ENCODE measurements around the gene SHISA9. TPM values are rescaled to one million over a fixed set of nuclear protein-coding genes. Genes with fewer than 3 reads are reported as not detected.

Gene SHISA9
- total RNA-seq, 4 donors from 2014 or later = not detected

DNA sequence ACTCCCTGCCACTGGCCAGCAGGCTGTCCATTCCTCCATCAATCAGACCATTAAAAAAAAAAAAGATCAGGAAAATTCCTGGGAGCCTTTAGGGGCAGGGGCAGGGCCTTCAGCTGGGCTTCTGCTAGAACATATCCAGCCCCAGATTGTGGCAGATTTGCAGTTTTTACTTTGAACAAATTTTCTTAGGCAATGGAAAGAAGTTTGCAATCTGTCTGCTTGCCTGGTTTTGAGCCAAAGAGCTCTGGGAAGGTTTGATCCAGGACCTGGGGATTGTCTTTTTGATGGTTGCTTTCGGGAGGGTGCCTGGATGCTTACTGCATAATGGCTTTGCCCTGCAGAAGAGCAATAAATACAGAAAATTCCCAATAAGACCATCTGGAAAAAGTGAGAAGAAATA, 145.9 kb downstream of the SHISA9 start:
- H3K4me3 ChIP-seq = no peak overlapping the region
- H3K27ac ChIP-seq = no peak overlapping the region
- H3K27me3 ChIP-seq = no peaks in the 10 kb centered on the region
- in situ Hi-C loops (cut with MboI; ENCODE audit: low sequenced_read_pairs in 4 of 4) (loop anchor here in 1 of 4 donors (25.0 kb wide), 2 partner anchors 90 to 110 kb away; no protein-coding TSS in a partner anchor), intact Hi-C loops (cut with DNase I; ENCODE audit: low total_unique reads) (no loop called here)
- H3K9me3 ChIP-seq = no peaks in the 10 kb centered on the region
- no peaks in the 10 kb centered on the region for H3K4me1 ChIP-seq
- TF ChIP-seq, protein P1, sequence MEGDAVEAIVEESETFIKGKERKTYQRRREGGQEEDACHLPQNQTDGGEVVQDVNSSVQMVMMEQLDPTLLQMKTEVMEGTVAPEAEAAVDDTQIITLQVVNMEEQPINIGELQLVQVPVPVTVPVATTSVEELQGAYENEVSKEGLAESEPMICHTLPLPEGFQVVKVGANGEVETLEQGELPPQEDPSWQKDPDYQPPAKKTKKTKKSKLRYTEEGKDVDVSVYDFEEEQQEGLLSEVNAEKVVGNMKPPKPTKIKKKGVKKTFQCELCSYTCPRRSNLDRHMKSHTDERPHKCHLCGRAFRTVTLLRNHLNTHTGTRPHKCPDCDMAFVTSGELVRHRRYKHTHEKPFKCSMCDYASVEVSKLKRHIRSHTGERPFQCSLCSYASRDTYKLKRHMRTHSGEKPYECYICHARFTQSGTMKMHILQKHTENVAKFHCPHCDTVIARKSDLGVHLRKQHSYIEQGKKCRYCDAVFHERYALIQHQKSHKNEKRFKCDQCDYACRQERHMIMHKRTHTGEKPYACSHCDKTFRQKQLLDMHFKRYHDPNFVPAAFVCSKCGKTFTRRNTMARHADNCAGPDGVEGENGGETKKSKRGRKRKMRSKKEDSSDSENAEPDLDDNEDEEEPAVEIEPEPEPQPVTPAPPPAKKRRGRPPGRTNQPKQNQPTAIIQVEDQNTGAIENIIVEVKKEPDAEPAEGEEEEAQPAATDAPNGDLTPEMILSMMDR (IDR thresholded peaks at IDR 0.05 in 4 of 5, conservative IDR thresholded peaks at IDR 0.05 in 1 of 5) = no peak
- TF ChIP-seq POLR2A (IDR thresholded peaks at IDR 0.05) = no peak
- no peak for ATAC-seq
- no peaks in the 10 kb centered on the region for H3K36me3 ChIP-seq
- no peak for DNase-seq

DNA sequence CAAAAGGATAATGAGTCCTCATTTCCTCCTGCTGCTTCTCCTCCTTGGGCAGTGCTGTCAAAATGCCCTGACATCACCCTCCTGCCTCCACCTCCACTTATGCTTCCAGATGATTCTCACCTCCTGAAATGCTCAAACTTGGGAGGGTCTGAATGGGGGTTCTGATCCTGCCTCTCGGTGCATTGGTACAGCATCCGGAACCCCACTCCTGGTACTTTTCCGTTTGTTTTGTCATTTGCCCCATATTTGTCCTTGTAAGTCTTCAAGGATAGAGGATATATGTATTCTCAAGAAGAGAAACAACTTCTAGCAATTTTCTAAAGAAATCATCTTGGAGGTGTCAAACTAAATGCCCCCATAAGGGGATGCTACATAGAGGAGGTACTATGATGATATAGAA, 148.3 kb downstream of the SHISA9 start:
- ATAC-seq (no peak), DNase-seq (no peak)
- no peaks in the 10 kb centered on the region for H3K27me3 ChIP-seq
- no peak for TF ChIP-seq POLR2A (IDR thresholded peaks at IDR 0.05)
- TF ChIP-seq, protein P1 (IDR thresholded peaks at IDR 0.05 in 4 of 5, conservative IDR thresholded peaks at IDR 0.05 in 1 of 5) = no peak
- no peaks in the 10 kb centered on the region for H3K9me3 ChIP-seq
- H3K27ac ChIP-seq = no peak overlapping the region
- no peaks in the 10 kb centered on the region for H3K36me3 ChIP-seq
- in situ Hi-C loops (cut with MboI; ENCODE audit: low sequenced_read_pairs in 4 of 4) (loop anchor here in 1 of 4 donors (25.0 kb wide), 2 partner anchors 88 to 112 kb away; no protein-coding TSS in a partner anchor), intact Hi-C loops (cut with DNase I; ENCODE audit: low total_unique reads) (no loop called here)
- no peak overlapping the region for H3K4me3 ChIP-seq
- H3K4me1 ChIP-seq = no peaks in the 10 kb centered on the region

DNA sequence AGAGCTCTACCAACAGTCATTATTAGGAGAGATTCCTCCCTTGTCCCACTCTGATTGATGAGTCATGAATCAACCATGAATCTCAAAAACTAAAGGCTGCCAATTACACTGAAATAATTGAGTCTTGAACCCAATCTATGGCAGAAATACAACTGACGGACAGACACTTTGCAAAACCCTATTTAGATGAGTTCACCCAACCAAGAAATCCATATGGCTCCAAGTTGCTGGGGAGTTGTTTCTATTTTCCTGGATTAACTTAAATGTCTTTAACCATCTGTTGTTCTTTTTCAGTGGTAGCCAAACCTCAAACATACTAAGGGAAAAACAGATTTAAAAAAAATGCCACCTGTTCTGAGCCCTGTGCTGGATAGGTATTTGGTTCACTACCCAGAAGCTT, 151.0 kb downstream of the SHISA9 start:
- H3K27me3 ChIP-seq = no peaks in the 10 kb centered on the region
- no peak for ATAC-seq
- no peaks in the 10 kb centered on the region for H3K9me3 ChIP-seq
- in situ Hi-C loops (cut with MboI; ENCODE audit: low sequenced_read_pairs in 4 of 4) (no loop called here), intact Hi-C loops (cut with DNase I; ENCODE audit: low total_unique reads) (no loop called here)
- H3K4me1 ChIP-seq = no peaks in the 10 kb centered on the region
- no peak overlapping the region for H3K4me3 ChIP-seq
- DNase-seq = no peak
- H3K27ac ChIP-seq = no peak overlapping the region
- H3K36me3 ChIP-seq = no peaks in the 10 kb centered on the region
- TF ChIP-seq, protein P1 (IDR thresholded peaks at IDR 0.05 in 4 of 5, conservative IDR thresholded peaks at IDR 0.05 in 1 of 5) = no peak
- TF ChIP-seq POLR2A (IDR thresholded peaks at IDR 0.05) = no peak

DNA sequence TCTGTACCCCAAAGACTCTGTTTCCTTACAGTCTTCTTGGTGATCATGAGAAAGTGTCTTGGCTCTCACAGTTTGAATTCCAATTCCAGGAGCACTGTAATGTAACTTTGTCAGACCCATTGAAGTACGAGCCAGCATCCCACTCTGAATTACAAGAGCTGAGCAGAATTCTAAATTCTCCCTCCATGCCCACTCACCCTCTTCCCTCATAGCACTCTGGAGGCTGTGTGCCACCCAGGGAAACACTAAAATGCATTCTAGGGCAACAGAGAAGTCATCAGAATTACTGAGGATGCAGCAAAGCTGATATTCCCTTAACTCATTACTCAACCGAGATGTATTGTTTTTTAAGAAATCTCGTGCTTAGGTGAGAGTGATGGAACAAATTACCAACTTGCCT, 154.1 kb downstream of the SHISA9 start:
- no peak for ATAC-seq
- no peaks in the 10 kb centered on the region for H3K27me3 ChIP-seq
- H3K36me3 ChIP-seq = no peaks in the 10 kb centered on the region
- H3K4me3 ChIP-seq = no peak overlapping the region
- DNase-seq = no peak
- TF ChIP-seq, protein P1 (IDR thresholded peaks at IDR 0.05 in 4 of 5, conservative IDR thresholded peaks at IDR 0.05 in 1 of 5) = no peak
- TF ChIP-seq POLR2A (IDR thresholded peaks at IDR 0.05) = no peak
- intact Hi-C loops (cut with DNase I; ENCODE audit: low total_unique reads) = no loop called here
- in situ Hi-C loops (cut with MboI; ENCODE audit: low sequenced_read_pairs in 4 of 4) = no loop called here
- H3K4me1 ChIP-seq = no peaks in the 10 kb centered on the region
- H3K9me3 ChIP-seq = no peaks in the 10 kb centered on the region
- no peak overlapping the region for H3K27ac ChIP-seq

DNA sequence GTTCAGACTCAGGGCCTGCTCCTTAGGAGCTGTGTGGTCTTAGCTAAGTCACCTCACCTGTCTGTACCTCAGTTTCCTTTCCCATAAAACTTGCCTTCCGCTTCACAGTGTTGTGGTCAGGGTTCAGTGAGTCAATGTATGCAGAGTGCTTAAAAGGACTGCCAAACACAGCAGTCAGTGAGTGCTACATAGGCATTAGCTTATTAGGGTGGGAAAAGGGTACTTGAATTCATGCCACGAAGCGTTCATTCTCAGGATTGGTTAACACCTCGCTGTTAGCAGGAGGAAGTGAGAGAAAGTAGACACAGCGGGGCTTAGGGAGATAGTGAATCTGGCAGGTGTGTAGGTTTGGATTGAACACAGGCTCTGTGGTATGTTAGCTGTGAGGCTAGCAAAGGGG, 155.2 kb downstream of the SHISA9 start:
- Histone ChIP-seq H3K27ac (no peak overlapping the region), H3K36me3 (no peaks in the 10 kb centered on the region), H3K4me3 (no peak overlapping the region), H3K9me3 (no peaks in the 10 kb centered on the region), H3K27me3 (no peaks in the 10 kb centered on the region), H3K4me1 (no peaks in the 10 kb centered on the region)
- DNase-seq (no peak), ATAC-seq (no peak)
- in situ Hi-C loops (cut with MboI; ENCODE audit: low sequenced_read_pairs in 4 of 4) = no loop called here
- no peak for TF ChIP-seq POLR2A (IDR thresholded peaks at IDR 0.05)
- TF ChIP-seq, protein P1 (IDR thresholded peaks at IDR 0.05 in 4 of 5, conservative IDR thresholded peaks at IDR 0.05 in 1 of 5) = no peak
- intact Hi-C loops (cut with DNase I; ENCODE audit: low total_unique reads) = no loop called here
